ENCODE results near the gene PRKG1.

- no peak for TF ChIP-seq CTCF (IDR thresholded peaks at IDR 0.05)
- TF ChIP-seq ZFX (IDR thresholded peaks at IDR 0.05; ENCODE audit: borderline replicate concordance), result no peak
Observed at GRCh38 chr10:51878695-51879094, 804.4 kb downstream of the PRKG1 start.
